CD4-positive, alpha-beta T cell (primary cell): ENCODE results near the gene MSGN1. TPM values are rescaled to one million over a fixed set of nuclear protein-coding genes. Genes with fewer than 3 reads are reported as not detected.

Source experiments
- ATAC-seq: fragments of 200-7000 bp; cut with Tn5 transposase; one replicate; pipeline ENCODE4 v1.10.0; 2022; ENCODE audit warnings: mild to moderate bottlenecking; ENCODE audit not compliant: poor library complexity
- CTCF ChIA-PET: fragments of 350-600 bp; sonication (Branson Sonifier 250); formaldehyde crosslinking; loops from one replicate; lab custom pipeline; 2021; ENCODE audit warnings: antibody characterized with exemption, inconsistent platforms; lab: Charles Lee
- POLR2A ChIA-PET: fragments of 350-600 bp; sonication (Branson Sonifier 250); formaldehyde crosslinking; loops from one replicate; lab custom pipeline; 2021; ENCODE audit warnings: antibody characterized with exemption, inconsistent platforms; lab: Charles Lee
- DNase-seq, 14 experiments: peaks; one replicate each; pipeline ENCODE4 v3.0.0-alpha.2; 2013 to 2020; ENCODE audit warnings: mixed read lengths in 2 of 14
- H3K27ac ChIP-seq, 2 donors: one replicate each; pipeline versions ENCODE4 v1.5.1 to v1.7.0; 2013; ENCODE audit warnings: low read length in 2 of 2, low read depth in 1 of 2, mild to moderate bottlenecking in 1 of 2
- H3K27me3 ChIP-seq, 2 experiments: 1 replicate in 1 of 2; 2 replicates in 1 of 2; pipeline versions ENCODE4 v1.6.1 to v1.7.0; 2013; ENCODE audit warnings: low read length in 2 of 2, control low read depth in 1 of 2, mild to moderate bottlenecking in 1 of 2, moderate library complexity in 1 of 2; ENCODE audit not compliant: insufficient read depth in 2 of 2, control insufficient read depth in 1 of 2
- H3K36me3 ChIP-seq: one replicate; pipeline ENCODE4 v1.6.1; 2013; ENCODE audit warnings: low read length, control low read depth; ENCODE audit not compliant: insufficient read depth
- H3K4me1 ChIP-seq: one replicate; pipeline ENCODE4 v1.6.1; 2013; ENCODE audit warnings: low read length, control low read depth; ENCODE audit not compliant: insufficient read depth
- H3K4me3 ChIP-seq: one replicate; pipeline ENCODE4 v1.5.1; 2013; ENCODE audit warnings: mild to moderate bottlenecking, low read length, moderate library complexity
- H3K9me3 ChIP-seq, 2 experiments: 1 replicate in 1 of 2; 2 replicates in 1 of 2; pipeline versions ENCODE4 v1.6.1 to v1.7.0; 2013; ENCODE audit warnings: low read length in 2 of 2, mild to moderate bottlenecking in 2 of 2, control low read depth in 1 of 2, moderate library complexity in 1 of 2; ENCODE audit not compliant: control insufficient read depth in 1 of 2, insufficient read depth in 1 of 2
- H3K27ac Mint-ChIP-seq: one replicate; pipeline ENCODE4 v1.8.0; 2020; ENCODE audit warnings: mixed read lengths
- H3K27me3 Mint-ChIP-seq: one replicate; pipeline ENCODE4 v1.8.0; 2021; ENCODE audit warnings: mixed read lengths
- H3K36me3 Mint-ChIP-seq: one replicate; pipeline ENCODE4 v1.8.0; 2021; ENCODE audit warnings: low read depth, mixed read lengths
- H3K4me1 Mint-ChIP-seq: one replicate; pipeline ENCODE4 v1.8.0; 2021; ENCODE audit warnings: low read depth, mixed read lengths
- H3K4me3 Mint-ChIP-seq: one replicate; pipeline ENCODE4 v1.8.0; 2020; ENCODE audit warnings: mild to moderate bottlenecking, mixed read lengths
- H3K9me3 Mint-ChIP-seq: one replicate; pipeline ENCODE4 v1.8.0; 2020; ENCODE audit warnings: mixed read lengths
- CTCF ChIP-seq: fragments of 200-600 bp; IDR thresholded peaks from one replicate; pipeline ENCODE4 v1.8.0; 2022; ENCODE audit warnings: antibody characterized with exemption, mild to moderate bottlenecking
- intact Hi-C, 2 experiments: fragments of 100-400 bp; cut with DNase I in 1 of 2; cut with micrococcal nuclease in 1 of 2; formaldehyde crosslinking; loops; one replicate each; pipeline versions ENCODE4 v1.15.1 to v1.9.0; 2023 to 2025; cut with DNase I, micrococcal nuclease
- total RNA-seq, 174 experiments: library from RNA in 2 of 174; stranded (reverse) in 2 of 174; gene quantifications; one replicate each; pipeline ENCODE4 v1.2.3 and lab custom pipeline; 2021 to 2026

The MSGN1 gene
- total RNA-seq, 2 experiments from 2014 or later = not detected

- no peak overlapping the region for H3K4me3 Mint-ChIP-seq
- H3K27ac Mint-ChIP-seq = no peak overlapping the region
- Histone ChIP-seq H3K27me3 (peaks cover 0 to 3% of the 10 kb centered on the region in 2 experiments), H3K36me3 (no peaks in the 10 kb centered on the region), H3K27ac (no peak overlapping the region), H3K4me1 (no peaks in the 10 kb centered on the region), H3K9me3 (peaks cover 0 to 3% of the 10 kb centered on the region in 2 experiments), H3K4me3 (no peak overlapping the region)
- ATAC-seq (no peak), DNase-seq (no peak)
- peaks cover 2% of the 10 kb centered on the region for H3K9me3 Mint-ChIP-seq
- no peaks in the 10 kb centered on the region for H3K36me3 Mint-ChIP-seq
- intact Hi-C loops = no loop called here
- TF ChIP-seq CTCF = no peak
- POLR2A ChIA-PET = no interaction called here
- CTCF ChIA-PET = interaction anchor here (1.2 kb wide), 1 partner anchor 9 kb away, joined by 3 read pairs; no protein-coding TSS in a partner anchor
- H3K4me1 Mint-ChIP-seq = no peaks in the 10 kb centered on the region
- H3K27me3 Mint-ChIP-seq = peaks cover 37% of the 10 kb centered on the region
Measured at GRCh38 chr2:17867133-17867532, 50.9 kb downstream of the MSGN1 start.

Other genes starting within 250 kb of the MSGN1 start
- gene SMC6, start 62.6 kb upstream of the MSGN1 start, total RNA-seq = 1 to 10 TPM; 7.1 to 7.8 TPM
- 1 to 10 TPM; 4.3 to 4.6 TPM for gene GEN1, start 62.3 kb upstream of the MSGN1 start, total RNA-seq
- not detected for gene KCNS3, start 62.2 kb downstream of the MSGN1 start, total RNA-seq